ENCODE results near the gene BICD2.

The BICD2 gene

GRCh38 chr9:92663126-92663525 lies 101.5 kb downstream of the BICD2 start:
- H3K36me3 ChIP-seq (ENCODE audit: insufficient read depth): no peaks in the 10 kb centered on the region
- H3K4me3 ChIP-seq (IDR thresholded peaks at IDR 0.05; ENCODE audit: insufficient read depth, low read depth, low read length): no peak overlapping the region
- peaks cover 10% of the 10 kb centered on the region for H3K4me1 ChIP-seq (ENCODE audit: low read depth, poor library complexity, severe bottlenecking)
- H3K27me3 ChIP-seq (ENCODE audit: insufficient read depth, low read depth): no peaks in the 10 kb centered on the region
- peaks cover 86% of the 10 kb centered on the region for H3K79me2 ChIP-seq (ENCODE audit: insufficient read depth, low read depth)
- H3K9ac ChIP-seq: no peak overlapping the region
- no peak overlapping the region for H2AFZ ChIP-seq (ENCODE audit: low read depth)
- H4K20me1 ChIP-seq (ENCODE audit: insufficient read depth): no peaks in the 10 kb centered on the region
- H3K27ac ChIP-seq: no peak overlapping the region
- H3K4me2 ChIP-seq: no peak overlapping the region
- no peak for TF ChIP-seq CTCF (conservative IDR thresholded peaks at IDR 0.05; ENCODE audit: low read depth, low read length)

GRCh38 chr9:92661743-92662142 lies 102.9 kb downstream of the BICD2 start:
- peaks cover 72% of the 10 kb centered on the region for H3K79me2 ChIP-seq (ENCODE audit: insufficient read depth, low read depth)
- no peak overlapping the region for H3K4me3 ChIP-seq (IDR thresholded peaks at IDR 0.05; ENCODE audit: insufficient read depth, low read depth, low read length)
- no peak for TF ChIP-seq CTCF (conservative IDR thresholded peaks at IDR 0.05; ENCODE audit: low read depth, low read length)
- H3K27me3 ChIP-seq (ENCODE audit: insufficient read depth, low read depth): no peaks in the 10 kb centered on the region
- no peaks in the 10 kb centered on the region for H3K36me3 ChIP-seq (ENCODE audit: insufficient read depth)
- no peaks in the 10 kb centered on the region for H3K4me1 ChIP-seq (ENCODE audit: low read depth, poor library complexity, severe bottlenecking)
- H3K4me2 ChIP-seq: no peak overlapping the region
- no peak overlapping the region for H2AFZ ChIP-seq (ENCODE audit: low read depth)
- H3K27ac ChIP-seq: no peak overlapping the region
- no peak overlapping the region for H3K9ac ChIP-seq
- no peaks in the 10 kb centered on the region for H4K20me1 ChIP-seq (ENCODE audit: insufficient read depth)
